LNCAP (cell line): Measurements from ENCODE around the gene DPM2.

Source experiments
- TF ChIP-seq, protein P1 (sequence below): fragments of 450-650 bp; IDR thresholded peaks from 2 replicates; pipeline ENCODE4 v1.5.1; 2017; ENCODE audit warnings: mild to moderate bottlenecking

The DPM2 gene

DNA sequence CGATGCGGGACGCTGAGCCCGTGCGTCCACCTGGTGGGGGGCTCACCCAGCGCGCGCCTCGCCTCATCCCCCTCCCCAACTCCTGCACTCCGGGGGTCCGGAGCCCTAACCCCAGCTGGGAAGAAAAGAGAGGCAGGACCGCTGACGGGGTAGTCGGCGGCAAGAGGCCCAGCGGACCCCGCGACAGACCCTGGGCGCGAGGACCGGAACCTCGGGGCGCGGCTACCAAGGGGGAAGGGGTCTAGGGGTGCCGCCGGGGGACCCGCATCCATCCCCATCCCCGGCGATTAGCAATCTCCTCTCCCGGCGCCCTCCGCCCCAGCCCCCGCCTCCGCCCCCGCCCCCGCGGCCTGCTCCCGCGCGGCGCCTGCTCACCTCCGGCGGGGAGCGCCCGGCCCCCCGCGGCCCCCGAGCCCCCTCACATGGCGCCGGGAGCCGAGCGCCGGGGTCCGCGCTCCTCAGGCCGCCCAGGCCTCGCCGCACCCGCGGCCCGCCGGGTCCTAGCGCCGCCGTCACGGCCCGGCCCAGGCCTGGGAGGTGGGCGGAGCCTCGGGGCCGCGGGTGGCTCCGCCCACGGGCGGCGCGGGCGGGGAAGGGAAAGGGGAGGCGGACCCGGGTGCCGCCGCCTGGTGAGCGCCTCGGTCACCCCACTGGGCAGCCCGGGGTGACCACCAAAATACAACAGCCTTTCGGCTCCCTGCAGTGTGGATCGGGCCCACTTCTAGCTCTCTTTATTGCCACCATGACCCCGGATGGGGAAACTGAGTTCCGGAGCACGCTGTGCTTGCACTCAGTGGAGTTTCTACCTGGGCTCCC, 38.3 kb downstream of the DPM2 start, which contains the start of gene ST6GALNAC6:
TSS of gene ST6GALNAC6 (minus strand) at position 476 of the 816 bp plus-strand sequence. CDS start 1,622 bp downstream, outside the sequence.
- TF ChIP-seq, protein P1, sequence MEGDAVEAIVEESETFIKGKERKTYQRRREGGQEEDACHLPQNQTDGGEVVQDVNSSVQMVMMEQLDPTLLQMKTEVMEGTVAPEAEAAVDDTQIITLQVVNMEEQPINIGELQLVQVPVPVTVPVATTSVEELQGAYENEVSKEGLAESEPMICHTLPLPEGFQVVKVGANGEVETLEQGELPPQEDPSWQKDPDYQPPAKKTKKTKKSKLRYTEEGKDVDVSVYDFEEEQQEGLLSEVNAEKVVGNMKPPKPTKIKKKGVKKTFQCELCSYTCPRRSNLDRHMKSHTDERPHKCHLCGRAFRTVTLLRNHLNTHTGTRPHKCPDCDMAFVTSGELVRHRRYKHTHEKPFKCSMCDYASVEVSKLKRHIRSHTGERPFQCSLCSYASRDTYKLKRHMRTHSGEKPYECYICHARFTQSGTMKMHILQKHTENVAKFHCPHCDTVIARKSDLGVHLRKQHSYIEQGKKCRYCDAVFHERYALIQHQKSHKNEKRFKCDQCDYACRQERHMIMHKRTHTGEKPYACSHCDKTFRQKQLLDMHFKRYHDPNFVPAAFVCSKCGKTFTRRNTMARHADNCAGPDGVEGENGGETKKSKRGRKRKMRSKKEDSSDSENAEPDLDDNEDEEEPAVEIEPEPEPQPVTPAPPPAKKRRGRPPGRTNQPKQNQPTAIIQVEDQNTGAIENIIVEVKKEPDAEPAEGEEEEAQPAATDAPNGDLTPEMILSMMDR = no peak

DNA sequence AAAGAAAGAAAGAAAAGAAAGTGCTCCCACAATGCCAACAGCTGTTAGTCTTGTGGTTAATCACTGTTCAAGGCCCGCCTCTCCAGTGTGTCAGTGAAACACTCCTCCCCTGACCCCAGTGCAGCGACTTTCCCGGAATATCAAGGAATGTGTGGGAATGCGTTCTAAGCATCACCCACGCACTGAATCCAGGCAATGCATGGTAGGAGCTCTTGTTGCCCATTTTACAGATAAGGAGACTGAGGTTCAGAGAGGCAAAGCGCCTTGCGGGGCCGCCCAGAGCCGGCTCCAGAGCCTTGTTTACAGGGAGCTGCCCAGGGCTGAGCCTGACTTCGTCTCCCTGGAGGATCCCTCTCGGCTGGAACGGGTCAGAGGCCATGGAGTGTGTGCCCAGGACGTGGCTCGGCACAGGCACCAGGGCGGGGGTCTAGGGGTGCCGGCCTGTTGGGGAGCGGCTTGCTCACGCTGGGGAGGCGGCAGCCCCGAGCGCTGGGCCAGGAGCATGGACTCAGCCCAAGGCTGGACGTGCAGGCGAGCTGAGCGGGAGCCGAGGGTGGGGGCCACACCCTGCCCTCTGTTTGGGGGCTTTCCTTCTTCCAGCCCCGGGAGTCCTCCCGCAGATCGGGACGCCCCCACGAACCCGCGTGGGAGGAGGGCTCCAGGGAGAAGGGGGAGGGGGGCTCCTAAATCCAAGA, 39.1 kb downstream of the DPM2 start:
- TF ChIP-seq, protein P1 = no peak

DNA sequence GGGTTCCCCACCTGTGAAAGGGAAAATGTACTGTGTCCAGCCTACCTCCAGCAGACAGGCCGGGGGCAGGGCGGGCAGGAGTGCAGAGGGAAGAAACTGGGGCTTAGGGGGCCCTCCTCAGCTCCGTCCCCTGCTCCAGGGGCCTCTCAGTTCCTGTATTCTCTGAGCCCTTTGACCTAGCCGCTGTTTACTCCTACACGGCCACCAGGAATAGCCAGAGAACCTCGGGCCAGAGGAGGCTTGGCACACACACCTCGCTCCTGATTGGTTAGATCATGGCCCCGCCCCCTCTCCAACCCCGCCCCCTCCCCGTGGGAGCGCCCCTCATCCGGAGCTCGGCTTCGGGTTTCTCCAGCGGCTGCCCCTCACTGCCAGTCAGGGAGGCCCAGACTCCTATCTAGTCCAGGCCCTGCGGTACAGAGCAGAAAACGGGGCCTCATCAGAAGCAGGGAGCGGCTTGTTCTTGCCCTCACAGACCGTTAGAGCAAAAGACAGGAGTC, 40.4 kb downstream of the DPM2 start:
- TF ChIP-seq, protein P1 = no peak

DNA sequence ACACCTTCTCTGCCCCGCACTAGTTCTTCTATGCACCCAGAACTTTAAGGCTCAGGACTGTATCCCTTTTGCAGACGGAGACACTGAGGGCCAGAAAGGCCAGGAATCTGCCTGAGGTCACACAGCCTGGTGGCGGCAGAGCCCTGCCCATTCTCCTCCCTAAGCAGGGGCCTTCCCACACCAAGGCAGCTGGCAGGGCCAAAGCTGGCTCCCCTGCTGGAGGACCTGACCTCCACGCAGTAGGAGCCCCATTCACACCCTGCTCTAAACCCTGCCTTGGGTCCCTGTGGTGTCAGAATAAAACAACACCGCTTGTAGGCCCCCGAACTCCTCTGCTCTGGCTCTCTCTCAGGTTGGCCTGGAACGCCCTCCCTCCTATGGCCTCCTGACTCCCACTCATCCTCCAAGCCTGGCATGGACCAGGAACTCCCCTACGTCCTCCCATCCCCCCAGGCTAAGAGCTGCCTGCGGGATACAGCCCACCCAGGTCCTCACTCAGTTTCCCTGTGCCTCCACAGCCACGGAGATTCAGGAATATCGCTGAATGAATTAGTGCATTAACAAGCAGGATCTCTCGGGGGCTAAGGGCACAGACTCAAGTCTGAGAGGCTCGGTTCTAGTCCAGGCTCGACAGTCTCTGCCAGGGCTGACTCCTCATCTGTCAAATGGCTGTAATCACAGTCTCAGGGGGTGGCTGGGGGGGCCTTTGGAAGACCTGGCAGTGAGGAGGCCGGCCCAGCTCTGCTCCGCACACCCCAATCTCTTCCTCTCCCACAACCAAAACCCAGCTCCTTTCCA, 41.1 kb downstream of the DPM2 start:
- TF ChIP-seq, protein P1 = no peak

DNA sequence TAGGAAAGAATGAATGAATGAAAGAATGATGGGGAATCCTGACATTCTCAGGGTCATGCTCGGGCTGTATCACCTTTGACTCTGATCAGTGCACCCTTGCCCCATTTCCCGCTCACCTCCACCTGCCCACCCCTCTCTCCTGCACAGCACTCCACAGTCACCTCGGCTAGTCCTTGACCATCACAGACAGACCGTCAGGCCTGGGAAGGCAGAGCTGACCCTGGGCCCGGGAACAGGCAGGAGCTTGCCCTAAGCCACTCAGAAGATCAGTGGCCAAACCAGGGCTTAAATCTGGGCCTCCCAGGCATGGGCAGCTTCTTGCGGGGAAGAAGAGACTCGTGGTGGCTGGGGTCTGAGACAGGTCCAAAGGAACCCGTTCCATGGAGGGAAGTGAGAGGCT, 41.8 kb downstream of the DPM2 start:
- TF ChIP-seq, protein P1 = no peak

DNA sequence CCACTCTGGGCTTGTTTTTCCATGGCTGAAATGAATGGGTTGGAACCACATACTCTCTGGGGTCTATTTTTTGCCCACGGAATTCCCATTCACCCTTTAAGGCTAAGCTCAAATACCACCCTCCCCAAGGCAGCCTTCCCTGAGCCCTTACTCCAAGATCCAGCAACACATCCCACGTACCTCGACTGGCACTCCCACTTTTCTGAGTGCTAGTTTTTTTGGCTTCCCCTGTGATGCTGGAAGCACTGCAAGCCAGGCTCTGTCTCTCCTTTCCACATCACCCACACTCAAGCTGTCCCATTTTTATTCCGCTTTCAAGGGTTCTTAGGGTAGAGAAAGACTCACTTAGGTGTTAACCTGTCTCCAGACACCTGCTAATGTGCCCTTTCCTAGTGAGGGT, 44.3 kb downstream of the DPM2 start:
- TF ChIP-seq, protein P1 = no peak

DNA sequence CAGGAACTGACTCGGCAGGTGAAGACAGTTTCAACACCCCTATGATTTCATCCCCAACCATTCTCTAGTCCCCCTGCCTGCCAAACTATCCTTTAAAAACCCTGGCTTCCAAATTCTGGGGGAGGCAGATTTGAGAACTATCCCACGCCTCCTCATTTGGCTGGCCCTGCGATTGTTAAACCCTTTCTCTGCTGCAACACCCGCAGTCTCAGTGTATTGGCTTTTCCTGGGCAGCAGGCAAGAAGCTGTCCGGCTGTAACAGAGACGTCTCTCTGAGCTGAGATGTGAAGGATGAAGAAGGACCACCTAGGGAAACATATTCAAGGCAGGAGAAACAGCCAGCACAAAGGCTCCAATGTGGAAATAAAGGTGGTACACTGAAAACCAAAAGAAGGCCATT, 44.8 kb downstream of the DPM2 start:
- TF ChIP-seq, protein P1 = no peak
